ENCODE measurements around the gene CCL8.

GRCh38 chr17:34354637-34355036 is 35.4 kb downstream of the CCL8 start:
- TF ChIP-seq, protein P1, sequence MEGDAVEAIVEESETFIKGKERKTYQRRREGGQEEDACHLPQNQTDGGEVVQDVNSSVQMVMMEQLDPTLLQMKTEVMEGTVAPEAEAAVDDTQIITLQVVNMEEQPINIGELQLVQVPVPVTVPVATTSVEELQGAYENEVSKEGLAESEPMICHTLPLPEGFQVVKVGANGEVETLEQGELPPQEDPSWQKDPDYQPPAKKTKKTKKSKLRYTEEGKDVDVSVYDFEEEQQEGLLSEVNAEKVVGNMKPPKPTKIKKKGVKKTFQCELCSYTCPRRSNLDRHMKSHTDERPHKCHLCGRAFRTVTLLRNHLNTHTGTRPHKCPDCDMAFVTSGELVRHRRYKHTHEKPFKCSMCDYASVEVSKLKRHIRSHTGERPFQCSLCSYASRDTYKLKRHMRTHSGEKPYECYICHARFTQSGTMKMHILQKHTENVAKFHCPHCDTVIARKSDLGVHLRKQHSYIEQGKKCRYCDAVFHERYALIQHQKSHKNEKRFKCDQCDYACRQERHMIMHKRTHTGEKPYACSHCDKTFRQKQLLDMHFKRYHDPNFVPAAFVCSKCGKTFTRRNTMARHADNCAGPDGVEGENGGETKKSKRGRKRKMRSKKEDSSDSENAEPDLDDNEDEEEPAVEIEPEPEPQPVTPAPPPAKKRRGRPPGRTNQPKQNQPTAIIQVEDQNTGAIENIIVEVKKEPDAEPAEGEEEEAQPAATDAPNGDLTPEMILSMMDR (IDR thresholded peaks at IDR 0.05), result no peak
- TF ChIP-seq POLR2AphosphoS5 (IDR thresholded peaks at IDR 0.05; ENCODE audit: low read depth, low read length), result no peak
- TF ChIP-seq, protein P2, sequence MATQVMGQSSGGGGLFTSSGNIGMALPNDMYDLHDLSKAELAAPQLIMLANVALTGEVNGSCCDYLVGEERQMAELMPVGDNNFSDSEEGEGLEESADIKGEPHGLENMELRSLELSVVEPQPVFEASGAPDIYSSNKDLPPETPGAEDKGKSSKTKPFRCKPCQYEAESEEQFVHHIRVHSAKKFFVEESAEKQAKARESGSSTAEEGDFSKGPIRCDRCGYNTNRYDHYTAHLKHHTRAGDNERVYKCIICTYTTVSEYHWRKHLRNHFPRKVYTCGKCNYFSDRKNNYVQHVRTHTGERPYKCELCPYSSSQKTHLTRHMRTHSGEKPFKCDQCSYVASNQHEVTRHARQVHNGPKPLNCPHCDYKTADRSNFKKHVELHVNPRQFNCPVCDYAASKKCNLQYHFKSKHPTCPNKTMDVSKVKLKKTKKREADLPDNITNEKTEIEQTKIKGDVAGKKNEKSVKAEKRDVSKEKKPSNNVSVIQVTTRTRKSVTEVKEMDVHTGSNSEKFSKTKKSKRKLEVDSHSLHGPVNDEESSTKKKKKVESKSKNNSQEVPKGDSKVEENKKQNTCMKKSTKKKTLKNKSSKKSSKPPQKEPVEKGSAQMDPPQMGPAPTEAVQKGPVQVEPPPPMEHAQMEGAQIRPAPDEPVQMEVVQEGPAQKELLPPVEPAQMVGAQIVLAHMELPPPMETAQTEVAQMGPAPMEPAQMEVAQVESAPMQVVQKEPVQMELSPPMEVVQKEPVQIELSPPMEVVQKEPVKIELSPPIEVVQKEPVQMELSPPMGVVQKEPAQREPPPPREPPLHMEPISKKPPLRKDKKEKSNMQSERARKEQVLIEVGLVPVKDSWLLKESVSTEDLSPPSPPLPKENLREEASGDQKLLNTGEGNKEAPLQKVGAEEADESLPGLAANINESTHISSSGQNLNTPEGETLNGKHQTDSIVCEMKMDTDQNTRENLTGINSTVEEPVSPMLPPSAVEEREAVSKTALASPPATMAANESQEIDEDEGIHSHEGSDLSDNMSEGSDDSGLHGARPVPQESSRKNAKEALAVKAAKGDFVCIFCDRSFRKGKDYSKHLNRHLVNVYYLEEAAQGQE (IDR thresholded peaks at IDR 0.05; ENCODE audit: insufficient read depth in 1 of 2, low read depth in 2 of 2, low read length in 1 of 2), result no peak
- no peak for TF ChIP-seq SIN3A (IDR thresholded peaks at IDR 0.05; ENCODE audit: borderline replicate concordance, insufficient read depth, low read depth, low read length)
